Mesothelial cell of epicardium (in vitro differentiated cells): ENCODE data around the gene RFTN1. TPM values are rescaled to one million over a fixed set of nuclear protein-coding genes. Genes with fewer than 3 reads are reported as not detected.

Experiments
- DNase-seq, 2 experiments: peaks; one replicate each; pipeline ENCODE4 v3.0.0; 2021; ENCODE audit warnings: low spot score in 2 of 2; ENCODE audit not compliant: unreplicated experiment in 2 of 2
- H3K27ac Mint-ChIP-seq: 2 replicates; pipeline ENCODE4 v1.8.0; 2021; ENCODE audit warnings: mixed read lengths
- H3K27me3 Mint-ChIP-seq: 2 replicates; pipeline ENCODE4 v1.8.0; 2021; ENCODE audit warnings: low read depth, mixed read lengths
- H3K36me3 Mint-ChIP-seq: 2 replicates; pipeline ENCODE4 v1.8.0; 2021; ENCODE audit warnings: mixed read lengths
- H3K4me1 Mint-ChIP-seq: 2 replicates; pipeline ENCODE4 v1.8.0; 2021; ENCODE audit warnings: mixed read lengths
- H3K4me3 Mint-ChIP-seq: 2 replicates; pipeline ENCODE4 v1.8.0; 2021; ENCODE audit warnings: mild to moderate bottlenecking, moderate library complexity, mixed read lengths
- H3K9me3 Mint-ChIP-seq: 2 replicates; pipeline ENCODE4 v1.8.0; 2021; ENCODE audit warnings: mixed read lengths
- CTCF ChIP-seq: fragments of 200-600 bp; sonication (generic); IDR thresholded peaks from one replicate; pipeline ENCODE4 v1.5.0; 2021; ENCODE audit warnings: antibody characterized with exemption; ENCODE audit not compliant: unreplicated experiment
- total RNA-seq: library from RNA; stranded (reverse); gene quantifications from 3 replicates; pipeline ENCODE4 v1.2.1, GENCODE V29; 2021

The RFTN1 gene
- total RNA-seq, 1 donor from 2014 or later: 10.0 TPM

DNA sequence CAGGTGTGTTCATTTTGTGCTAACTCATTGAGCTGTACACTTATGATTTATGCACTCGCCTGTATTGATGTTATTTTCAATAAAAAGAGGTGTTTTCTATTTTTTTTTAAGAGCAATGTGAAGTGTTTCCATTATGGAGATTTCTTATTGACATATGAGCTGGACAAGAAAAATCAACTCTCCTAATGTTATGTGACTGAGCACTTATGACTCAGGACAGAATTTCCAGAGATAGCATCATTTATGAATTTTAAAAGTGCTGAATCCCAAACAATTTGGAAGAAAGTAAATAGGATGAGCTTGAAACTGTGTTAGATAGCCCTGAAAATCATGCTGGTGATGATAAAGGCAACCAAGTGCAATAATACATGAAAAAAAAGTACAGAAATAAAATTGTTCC is 118.9 kb downstream of the RFTN1 start:
- peaks cover 6% of the 10 kb centered on the region for H3K4me1 Mint-ChIP-seq
- no peak overlapping the region for H3K4me3 Mint-ChIP-seq
- no peak for TF ChIP-seq CTCF
- H3K27ac Mint-ChIP-seq: no peak overlapping the region
- H3K27me3 Mint-ChIP-seq: no peaks in the 10 kb centered on the region
- peaks cover 4% of the 10 kb centered on the region for H3K9me3 Mint-ChIP-seq
- DNase-seq: no peak
- H3K36me3 Mint-ChIP-seq: peaks cover 2% of the 10 kb centered on the region

DNA sequence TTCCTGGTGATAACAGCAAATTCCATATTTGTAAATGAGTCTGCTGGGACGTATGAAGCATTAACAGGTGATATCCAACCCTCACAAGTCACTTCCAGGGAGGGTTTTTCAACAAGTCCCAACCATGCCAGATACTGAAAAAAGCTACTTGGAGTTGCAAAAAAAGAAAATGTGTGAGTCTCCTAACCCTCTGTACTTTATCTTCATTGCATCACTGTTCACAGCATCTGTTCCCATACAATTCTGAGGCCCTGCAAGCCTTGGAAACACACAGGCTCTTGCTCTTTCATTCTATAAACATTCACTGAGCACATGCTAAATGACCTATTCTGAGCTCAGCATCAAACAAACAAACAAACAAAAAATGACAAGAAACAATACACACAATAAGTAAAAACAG is 120.8 kb downstream of the RFTN1 start:
- Mint-ChIP-seq H3K27ac (peak overlapping the region; percentile 39), H3K4me1 (peaks cover 6% of the 10 kb centered on the region), H3K9me3 (peaks cover 4% of the 10 kb centered on the region), H3K27me3 (no peaks in the 10 kb centered on the region), H3K36me3 (peaks cover 2% of the 10 kb centered on the region), H3K4me3 (no peak overlapping the region)
- TF ChIP-seq CTCF: no peak
- DNase-seq: no peak

- H3K4me1 Mint-ChIP-seq: peaks cover 6% of the 10 kb centered on the region
- peaks cover 2% of the 10 kb centered on the region for H3K36me3 Mint-ChIP-seq
- no peak overlapping the region for H3K27ac Mint-ChIP-seq
- DNase-seq: no peak
- no peak overlapping the region for H3K4me3 Mint-ChIP-seq
- H3K9me3 Mint-ChIP-seq: peaks cover 2% of the 10 kb centered on the region
- no peak for TF ChIP-seq CTCF
- H3K27me3 Mint-ChIP-seq: no peaks in the 10 kb centered on the region
These were observed 121.4 kb downstream of the RFTN1 start for GRCh38 chr3:16392065-16392464.

DNA sequence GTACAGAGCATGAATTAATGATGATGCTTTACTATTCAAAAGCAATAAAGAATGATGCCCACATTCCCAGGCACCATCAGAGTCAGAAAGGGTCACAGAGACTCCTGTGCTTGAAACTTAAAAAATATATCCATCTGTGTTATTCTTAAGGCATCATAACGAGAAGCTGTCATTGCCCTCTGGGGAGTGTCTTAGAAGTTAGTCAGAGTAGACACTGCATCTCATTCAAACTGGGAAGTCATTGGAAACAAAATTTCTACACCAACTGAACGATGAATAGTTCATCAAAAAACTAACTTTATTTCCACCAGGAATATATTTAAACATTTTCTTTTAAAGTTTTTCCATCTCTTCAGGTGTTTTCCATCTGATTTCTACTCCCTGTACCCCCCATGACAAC is 122.9 kb downstream of the RFTN1 start:
- no peak for TF ChIP-seq CTCF
- Mint-ChIP-seq H3K27ac (no peak overlapping the region), H3K9me3 (no peaks in the 10 kb centered on the region), H3K4me3 (no peak overlapping the region), H3K4me1 (peaks cover 6% of the 10 kb centered on the region), H3K36me3 (no peaks in the 10 kb centered on the region), H3K27me3 (no peaks in the 10 kb centered on the region)
- no peak for DNase-seq

- Mint-ChIP-seq H3K4me1 (peaks cover 6% of the 10 kb centered on the region), H3K36me3 (no peaks in the 10 kb centered on the region), H3K27me3 (no peaks in the 10 kb centered on the region), H3K9me3 (no peaks in the 10 kb centered on the region), H3K27ac (peak overlapping the region; percentile 78), H3K4me3 (no peak overlapping the region)
- TF ChIP-seq CTCF: no peak
- DNase-seq: no peak
These were observed 124.6 kb downstream of the RFTN1 start for GRCh38 chr3:16388850-16389441.

- H3K36me3 Mint-ChIP-seq: no peaks in the 10 kb centered on the region
- no peaks in the 10 kb centered on the region for H3K27me3 Mint-ChIP-seq
- no peak overlapping the region for H3K4me3 Mint-ChIP-seq
- DNase-seq: no peak
- H3K4me1 Mint-ChIP-seq: peaks cover 4% of the 10 kb centered on the region
- TF ChIP-seq CTCF: no peak
- H3K9me3 Mint-ChIP-seq: no peaks in the 10 kb centered on the region
- no peak overlapping the region for H3K27ac Mint-ChIP-seq
These were observed 126.9 kb downstream of the RFTN1 start for GRCh38 chr3:16386561-16386960.
